Esophagus squamous epithelium (tissue), 5 donors: ENCODE measurements around the gene CDKL5. TPM values are rescaled to one million over a fixed set of nuclear protein-coding genes. Genes with fewer than 3 reads are reported as not detected.

ENCODE experiments used
- DNase-seq: peaks from one replicate; lab custom pipeline; 2025; lab: John Stamatoyannopoulos, UW
- H3K27ac ChIP-seq, 4 donors: fragments of 200-600 bp; sonication (generic); one replicate each; pipeline ENCODE4 v1.5.1; 2016 to 2019; ENCODE audit warnings: mild to moderate bottlenecking in 1 of 4
- H3K27me3 ChIP-seq, 4 donors: fragments of 200-600 bp; sonication (generic); 1 replicate in 3 of 4; 2 replicates in 1 of 4; pipeline versions ENCODE4 v1.5.1 to v1.6.0; 2017 to 2021; ENCODE audit warnings: antibody characterized with exemption in 1 of 4
- H3K36me3 ChIP-seq, 3 donors: fragments of 200-600 bp; sonication (generic); one replicate each; pipeline ENCODE4 v1.5.1; 2016 to 2019
- H3K4me1 ChIP-seq, 3 donors: fragments of 200-600 bp; sonication (generic); one replicate each; pipeline ENCODE4 v1.5.1; 2017 to 2019
- H3K4me3 ChIP-seq, 4 donors: fragments of 200-600 bp; sonication (generic); 1 replicate in 3 of 4; 2 replicates in 1 of 4; pipeline ENCODE4 v1.5.1; 2016 to 2019; ENCODE audit warnings: mild to moderate bottlenecking in 2 of 4, moderate library complexity in 1 of 4
- H3K9me3 ChIP-seq, 3 donors: fragments of 200-600 bp; sonication (generic); one replicate each; pipeline ENCODE4 v1.5.1; 2016 to 2019
- POLR2A ChIP-seq, 4 donors: fragments of 450-650 bp; IDR thresholded peaks; one replicate each; pipeline ENCODE4 v1.6.1; 2017; ENCODE audit warnings: antibody characterized with exemption in 4 of 4, mild to moderate bottlenecking in 4 of 4, moderate library complexity in 3 of 4
- WGBS, 2 donors: methylation state at CpG; one replicate each; pipeline ENCODE4 v1.1.5; 2018; 5-methylcytosine and 5-hydroxymethylcytosine counted together
- intact Hi-C: fragments of 100-400 bp; cut with DNase I; formaldehyde crosslinking; loops from one replicate; pipeline ENCODE4 v1.15.0; 2022
- total RNA-seq, 4 donors: library from RNA; depleted of rRNA; stranded (reverse); fragments of >200 nt; gene quantifications; one replicate each; pipeline ENCODE4 v1.1.0, GENCODE V29; 2016
- TF ChIP-seq, protein P1 (sequence below), 6 experiments: fragments of 450-650 bp in 4 of 6; fragments of 200-600 bp in 2 of 6; sonication (generic) in 2 of 6; IDR thresholded peaks; one replicate each; pipeline ENCODE4 v1.5.1; 2016 to 2019; ENCODE audit warnings: antibody characterized with exemption in 6 of 6, mild to moderate bottlenecking in 4 of 6, moderate library complexity in 4 of 6
- donor health status: DM: yes; HTN: yes; CAD: no.

The CDKL5 gene
- total RNA-seq, 4 donors from 2014 or later, result 4.9 to 11.7 (median 7.8) TPM

DNA sequence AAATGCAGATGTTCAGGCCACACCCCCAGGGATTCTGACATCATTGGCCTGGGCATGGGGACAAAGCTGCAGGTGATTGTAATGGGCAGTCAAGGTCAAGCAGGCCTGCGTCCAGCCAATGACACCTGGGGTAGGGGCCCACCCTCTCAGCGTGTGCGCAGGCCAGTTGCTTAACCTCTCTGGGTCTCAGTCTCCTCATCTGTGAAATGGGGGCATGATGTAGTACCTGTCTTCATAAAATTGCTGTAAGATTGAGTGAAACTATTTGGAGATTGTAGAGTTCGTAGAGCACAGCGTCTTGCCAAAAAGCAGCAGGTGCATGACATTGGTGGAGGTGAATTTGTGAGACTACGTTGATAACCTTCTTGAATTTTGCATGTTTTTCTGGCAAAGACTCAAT, 225.3 kb downstream of the CDKL5 start:
- no peak overlapping the region for H3K4me3 ChIP-seq
- no peaks in the 10 kb centered on the region for H3K27me3 ChIP-seq
- no peak overlapping the region for H3K27ac ChIP-seq
- no peaks in the 10 kb centered on the region for H3K36me3 ChIP-seq
- no peak for TF ChIP-seq POLR2A (IDR thresholded peaks at IDR 0.05)
- TF ChIP-seq, protein P1, sequence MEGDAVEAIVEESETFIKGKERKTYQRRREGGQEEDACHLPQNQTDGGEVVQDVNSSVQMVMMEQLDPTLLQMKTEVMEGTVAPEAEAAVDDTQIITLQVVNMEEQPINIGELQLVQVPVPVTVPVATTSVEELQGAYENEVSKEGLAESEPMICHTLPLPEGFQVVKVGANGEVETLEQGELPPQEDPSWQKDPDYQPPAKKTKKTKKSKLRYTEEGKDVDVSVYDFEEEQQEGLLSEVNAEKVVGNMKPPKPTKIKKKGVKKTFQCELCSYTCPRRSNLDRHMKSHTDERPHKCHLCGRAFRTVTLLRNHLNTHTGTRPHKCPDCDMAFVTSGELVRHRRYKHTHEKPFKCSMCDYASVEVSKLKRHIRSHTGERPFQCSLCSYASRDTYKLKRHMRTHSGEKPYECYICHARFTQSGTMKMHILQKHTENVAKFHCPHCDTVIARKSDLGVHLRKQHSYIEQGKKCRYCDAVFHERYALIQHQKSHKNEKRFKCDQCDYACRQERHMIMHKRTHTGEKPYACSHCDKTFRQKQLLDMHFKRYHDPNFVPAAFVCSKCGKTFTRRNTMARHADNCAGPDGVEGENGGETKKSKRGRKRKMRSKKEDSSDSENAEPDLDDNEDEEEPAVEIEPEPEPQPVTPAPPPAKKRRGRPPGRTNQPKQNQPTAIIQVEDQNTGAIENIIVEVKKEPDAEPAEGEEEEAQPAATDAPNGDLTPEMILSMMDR (IDR thresholded peaks at IDR 0.05), result no peak
- H3K9me3 ChIP-seq, result no peaks in the 10 kb centered on the region
- H3K4me1 ChIP-seq, result no peaks in the 10 kb centered on the region
- intact Hi-C loops, result no loop called here
- 91% methylated on average over 5 of the region's 6 CpGs; no CpG with 5 or more reads in 1 of the 2 donors for WGBS, 2 donors
- no peak for DNase-seq

DNA sequence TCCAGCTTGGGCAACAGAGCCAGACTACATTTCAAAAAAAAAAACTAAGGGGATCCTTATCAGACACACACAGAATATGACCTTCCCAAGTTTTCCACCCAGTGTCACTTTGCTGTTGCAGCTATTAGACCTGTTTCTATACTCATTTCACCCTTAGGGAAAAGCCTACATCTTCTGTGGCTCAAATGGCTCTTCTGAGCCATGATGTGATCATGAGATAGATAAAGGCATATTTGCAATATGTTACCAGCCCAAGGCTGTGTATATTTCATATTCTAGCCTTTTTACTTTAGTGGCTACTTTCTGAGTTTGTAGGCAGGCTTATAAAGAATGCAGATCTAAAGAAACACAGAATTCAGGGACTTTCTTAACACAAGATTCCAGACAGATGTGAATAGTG, 227.2 kb downstream of the CDKL5 start:
- H3K4me3 ChIP-seq, result no peak overlapping the region
- no peak overlapping the region for H3K27ac ChIP-seq
- no peaks in the 10 kb centered on the region for H3K4me1 ChIP-seq
- H3K36me3 ChIP-seq, result no peaks in the 10 kb centered on the region
- H3K9me3 ChIP-seq, result no peaks in the 10 kb centered on the region
- no peak for TF ChIP-seq POLR2A (IDR thresholded peaks at IDR 0.05)
- TF ChIP-seq, protein P1 (IDR thresholded peaks at IDR 0.05), result no peak
- intact Hi-C loops, result no loop called here
- H3K27me3 ChIP-seq, result no peaks in the 10 kb centered on the region
- DNase-seq, result no peak

DNA sequence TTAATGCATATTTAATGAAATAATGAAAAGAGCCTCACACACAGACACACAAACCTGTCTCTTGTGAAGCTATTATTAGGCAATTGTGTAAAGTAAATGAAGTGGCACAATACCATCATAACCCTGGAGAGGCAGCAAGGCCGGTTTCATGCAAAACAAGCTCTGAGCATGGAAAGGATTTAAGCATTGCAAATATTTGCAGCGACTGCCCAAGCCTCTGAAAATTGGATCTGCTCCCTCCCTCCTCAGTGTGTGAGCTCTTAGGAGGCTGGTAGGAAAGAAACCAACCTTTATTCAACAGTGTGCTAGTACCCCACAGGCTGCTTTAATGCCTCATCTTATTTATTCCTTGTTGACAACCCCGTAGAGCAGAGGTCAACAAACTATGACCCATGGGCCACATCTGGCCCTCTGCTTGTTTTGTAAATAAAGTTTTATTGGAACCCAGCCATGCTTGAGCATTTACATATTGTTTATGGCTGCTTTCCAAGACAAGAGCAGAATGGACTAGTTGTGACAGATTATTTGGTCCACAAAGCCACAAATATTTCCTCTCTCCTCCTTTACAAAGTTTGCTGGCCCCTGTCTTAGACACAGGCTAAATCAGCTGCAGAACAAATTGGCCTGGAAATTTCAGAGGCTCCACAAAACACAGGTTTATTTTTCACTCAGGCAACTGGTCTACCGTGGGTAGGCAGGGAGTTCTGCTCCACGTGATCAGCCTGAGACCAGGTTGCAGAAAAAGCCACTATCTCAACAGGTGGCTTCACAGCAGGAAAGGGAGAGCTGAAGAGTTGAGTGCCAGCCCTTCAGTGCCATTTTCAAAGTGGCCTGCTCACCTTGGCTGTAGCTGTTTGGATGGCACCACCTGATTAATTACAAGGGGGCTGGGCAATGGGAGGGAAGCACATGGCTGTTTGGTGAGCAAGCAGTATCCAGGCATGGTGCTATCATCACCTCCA, 229.7 kb downstream of the CDKL5 start:
- 24 to 38% methylated on average over 3 of the region's 5 CpGs for WGBS, 2 donors
- intact Hi-C loops, result no loop called here
- Histone ChIP-seq H3K36me3 (no peaks in the 10 kb centered on the region), H3K27me3 (no peaks in the 10 kb centered on the region), H3K9me3 (no peaks in the 10 kb centered on the region), H3K27ac (no peak overlapping the region), H3K4me3 (no peak overlapping the region), H3K4me1 (no peaks in the 10 kb centered on the region)
- DNase-seq, result no peak
- TF ChIP-seq, protein P1 (IDR thresholded peaks at IDR 0.05), result no peak
- no peak for TF ChIP-seq POLR2A (IDR thresholded peaks at IDR 0.05)

DNA sequence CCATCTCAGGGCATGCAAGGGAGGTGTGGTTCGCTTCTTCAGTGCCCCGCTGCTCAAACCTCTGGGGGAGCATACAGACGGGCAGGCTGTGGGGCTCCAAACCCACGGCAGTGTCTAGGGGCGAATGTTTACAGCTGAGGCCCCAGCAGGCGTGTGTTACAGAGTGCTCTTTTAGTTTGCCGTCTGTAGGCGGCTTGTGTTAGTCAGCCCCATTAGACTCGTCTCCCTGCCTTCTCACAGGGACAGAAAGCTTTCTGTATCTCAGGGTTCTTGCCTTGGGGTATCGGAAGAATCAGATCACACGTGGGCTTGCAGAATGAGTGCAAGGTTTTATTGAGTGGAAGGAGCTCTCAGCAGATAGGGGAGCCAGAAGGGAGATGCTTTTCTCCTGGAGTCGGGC, 235.9 kb downstream of the CDKL5 start:
- intact Hi-C loops, result no loop called here
- 86 to 90% methylated on average over 5 to 12 of the region's 12 CpGs for WGBS, 2 donors
- no peak for DNase-seq
- TF ChIP-seq, protein P1 (IDR thresholded peaks at IDR 0.05), result no peak
- no peak for TF ChIP-seq POLR2A (IDR thresholded peaks at IDR 0.05)
- H3K9me3 ChIP-seq, result no peaks in the 10 kb centered on the region
- no peak overlapping the region for H3K27ac ChIP-seq
- H3K4me3 ChIP-seq, result no peak overlapping the region
- no peaks in the 10 kb centered on the region for H3K4me1 ChIP-seq
- H3K27me3 ChIP-seq, result no peaks in the 10 kb centered on the region
- H3K36me3 ChIP-seq, result no peaks in the 10 kb centered on the region

DNA sequence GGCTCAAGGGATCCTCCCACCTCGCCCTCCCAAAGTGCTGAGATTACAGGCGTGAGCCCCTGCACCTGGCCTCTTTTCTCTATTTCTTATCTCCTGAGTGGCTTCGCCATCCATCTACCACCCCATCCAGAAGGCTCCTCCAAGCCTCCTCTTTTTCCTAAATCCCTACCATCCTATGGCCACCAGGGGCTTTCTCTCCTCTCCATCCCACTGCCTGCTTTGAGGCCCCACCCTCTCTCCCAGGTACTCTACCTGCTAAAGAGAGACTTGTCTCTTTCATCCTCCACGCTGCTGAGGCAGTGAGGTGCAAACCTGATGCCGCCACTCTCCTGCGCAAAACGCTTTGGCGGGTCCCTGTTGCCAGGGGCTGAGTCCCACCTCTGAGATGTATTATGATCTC, 239.5 kb downstream of the CDKL5 start:
- no peaks in the 10 kb centered on the region for H3K27me3 ChIP-seq
- H3K9me3 ChIP-seq, result no peaks in the 10 kb centered on the region
- TF ChIP-seq POLR2A (IDR thresholded peaks at IDR 0.05), result no peak
- TF ChIP-seq, protein P1 (IDR thresholded peaks at IDR 0.05), result no peak
- DNase-seq, result no peak
- H3K36me3 ChIP-seq, result no peaks in the 10 kb centered on the region
- no peak overlapping the region for H3K27ac ChIP-seq
- H3K4me1 ChIP-seq, result no peaks in the 10 kb centered on the region
- H3K4me3 ChIP-seq, result no peak overlapping the region
- WGBS, 2 donors, result 74 to 92% methylated on average over 7 to 8 of the region's 8 CpGs
- intact Hi-C loops, result no loop called here
